NCI-H146 (cell line): ENCODE measurements around the gene MKS1.

ENCODE experiments used
- DNase-seq: peaks from one replicate; lab custom pipeline; 2025; lab: John Stamatoyannopoulos, UW

MKS1 gene

GRCh38 chr17:58244963-58245362, 25.9 kb upstream of the MKS1 start:
- no peak for DNase-seq

GRCh38 chr17:58242171-58242784, 23.2 kb upstream of the MKS1 start:
- DNase-seq: no peak

- no peak for DNase-seq
Observed at GRCh38 chr17:58239987-58240386, 20.9 kb upstream of the MKS1 start.

DNA sequence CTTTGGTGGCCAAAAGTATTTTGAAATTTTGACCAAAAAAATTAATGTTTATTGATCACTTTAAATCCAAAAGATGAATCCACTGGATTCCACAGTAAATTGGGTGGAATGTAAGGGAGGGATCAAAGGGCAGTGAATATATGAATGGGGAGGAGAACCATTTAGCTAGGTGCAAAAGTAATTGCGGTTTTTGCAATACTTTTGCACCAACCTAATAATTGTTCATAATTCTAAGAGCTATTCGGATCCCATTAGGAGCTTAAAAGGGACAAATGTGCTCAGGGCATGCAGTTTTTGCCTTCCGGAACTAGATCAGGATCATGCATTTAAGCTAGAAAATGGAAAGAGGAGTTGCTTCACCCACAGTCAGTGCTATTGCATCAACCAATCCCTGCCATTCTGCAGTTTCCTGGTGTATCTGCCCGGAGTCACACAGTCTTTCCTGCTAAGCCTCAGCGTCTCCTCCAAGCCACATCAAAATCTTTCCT, 19.1 kb upstream of the MKS1 start, which contains the start of gene LPO:
TSS of gene LPO (plus strand) at position 438 of the 488 bp plus-strand sequence. CDS start 4,396 bp downstream, outside the sequence.
- DNase-seq: no peak

GRCh38 chr17:58236394-58236793, 17.3 kb upstream of the MKS1 start:
- DNase-seq: no peak

DNA sequence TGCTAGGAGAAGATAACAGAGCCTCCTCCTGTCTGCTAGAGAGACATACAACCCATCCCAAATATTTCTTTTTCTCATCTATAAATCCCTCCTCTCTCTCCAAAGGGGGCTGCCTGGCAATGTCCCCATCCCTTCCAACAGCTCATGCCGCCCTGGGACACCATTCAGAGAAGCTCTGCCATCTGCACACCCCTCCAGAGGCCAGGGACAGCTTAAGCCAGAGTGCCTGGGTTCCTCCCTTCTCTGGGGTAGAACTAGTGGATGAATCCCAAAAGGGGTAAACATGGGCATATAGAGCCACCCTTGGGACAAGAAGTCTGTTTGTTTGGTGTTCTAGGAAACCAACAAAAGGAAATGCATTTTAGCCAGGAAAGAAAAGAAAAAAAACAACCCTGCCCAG, 16.8 kb upstream of the MKS1 start:
- DNase-seq: no peak

GRCh38 chr17:58234512-58234911, 15.5 kb upstream of the MKS1 start:
- no peak for DNase-seq

GRCh38 chr17:58233543-58233942, 14.5 kb upstream of the MKS1 start:
- no peak for DNase-seq

GRCh38 chr17:58232707-58233156, 13.7 kb upstream of the MKS1 start:
- DNase-seq: peak; percentile 5

DNA sequence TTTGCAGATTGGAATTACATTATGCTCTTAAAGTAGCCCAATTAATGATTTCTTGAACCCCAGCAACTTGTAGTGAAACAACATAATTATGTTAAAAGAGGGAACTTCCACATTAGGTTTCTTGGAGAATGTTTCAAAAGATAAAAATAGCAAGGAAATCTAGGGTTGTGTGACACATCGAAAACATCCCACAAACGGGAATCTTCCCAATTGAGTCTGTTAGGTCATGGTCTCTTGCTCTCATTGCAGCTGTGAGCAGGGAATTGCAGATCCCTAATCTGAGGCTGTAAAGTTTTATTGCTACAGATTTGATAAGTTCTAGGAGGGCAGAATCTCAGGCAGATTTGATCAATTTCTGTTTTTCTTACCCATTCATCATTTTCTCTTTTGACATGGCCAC, 12.6 kb upstream of the MKS1 start:
- DNase-seq: no peak

GRCh38 chr17:58229881-58230280, 10.8 kb upstream of the MKS1 start:
- no peak for DNase-seq

DNA sequence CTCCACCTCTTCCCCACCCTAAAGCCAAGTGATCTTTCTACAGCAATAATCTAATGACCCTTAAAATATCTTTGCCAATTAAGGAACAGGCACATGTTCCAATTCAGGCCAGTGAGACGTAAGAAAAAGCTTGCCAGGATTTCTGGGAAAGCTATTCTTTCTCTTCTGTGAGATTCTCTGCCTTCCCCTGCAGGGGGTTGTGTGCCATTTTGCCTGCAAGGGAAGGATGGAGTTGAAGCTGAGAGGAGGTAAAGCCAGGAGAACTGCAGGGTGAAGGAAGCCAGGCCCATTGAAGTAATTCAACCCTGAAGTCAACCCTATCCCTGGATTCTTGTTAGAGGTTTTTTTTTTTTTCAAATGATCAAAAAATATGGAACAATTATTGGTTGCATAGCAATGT, 10.3 kb upstream of the MKS1 start:
- DNase-seq: no peak

DNA sequence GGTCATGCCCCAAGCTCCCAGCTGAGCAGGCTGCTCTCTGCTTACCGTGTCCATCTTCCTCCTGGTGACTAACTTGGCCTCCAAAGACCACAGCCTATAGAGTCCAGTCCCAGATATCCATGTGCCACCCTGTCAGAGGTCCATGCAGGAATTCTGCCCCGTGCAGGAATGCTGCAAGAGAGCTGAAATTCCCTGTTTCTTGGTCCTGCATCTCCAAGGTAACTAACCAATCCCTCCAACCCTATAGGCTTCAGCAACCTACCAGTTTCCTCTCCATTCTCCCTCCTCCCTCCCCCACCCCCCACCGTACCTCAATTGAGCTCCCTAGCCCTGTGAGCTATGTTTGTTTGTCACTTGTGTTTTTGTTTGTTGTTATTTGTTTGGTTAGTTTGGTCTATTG, 9.6 kb upstream of the MKS1 start:
- no peak for DNase-seq

GRCh38 chr17:58227733-58228132, 8.7 kb upstream of the MKS1 start:
- DNase-seq: no peak

DNA sequence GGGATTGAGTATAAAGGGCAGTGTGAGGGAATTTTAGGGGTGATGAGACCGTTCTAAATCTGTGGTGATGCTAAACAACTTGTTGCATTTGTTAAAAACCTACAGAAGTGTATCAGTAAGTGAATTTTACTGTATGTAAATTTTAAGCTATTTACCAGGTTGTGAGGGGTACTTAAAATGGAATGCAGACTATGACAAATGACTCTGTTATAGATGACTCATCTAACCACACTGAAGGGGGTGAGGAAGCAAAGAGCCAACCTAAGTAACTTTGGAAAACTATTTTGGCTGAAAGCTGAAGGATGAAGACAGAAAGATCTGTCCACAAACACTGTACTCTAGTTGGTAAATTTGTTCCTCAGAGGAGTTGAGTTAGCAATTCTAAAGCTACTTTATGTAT, 5.3 kb upstream of the MKS1 start:
- DNase-seq: no peak

- no peak for DNase-seq
Observed at GRCh38 chr17:58219789-58220183, 731 bp upstream of the MKS1 start.

DNA sequence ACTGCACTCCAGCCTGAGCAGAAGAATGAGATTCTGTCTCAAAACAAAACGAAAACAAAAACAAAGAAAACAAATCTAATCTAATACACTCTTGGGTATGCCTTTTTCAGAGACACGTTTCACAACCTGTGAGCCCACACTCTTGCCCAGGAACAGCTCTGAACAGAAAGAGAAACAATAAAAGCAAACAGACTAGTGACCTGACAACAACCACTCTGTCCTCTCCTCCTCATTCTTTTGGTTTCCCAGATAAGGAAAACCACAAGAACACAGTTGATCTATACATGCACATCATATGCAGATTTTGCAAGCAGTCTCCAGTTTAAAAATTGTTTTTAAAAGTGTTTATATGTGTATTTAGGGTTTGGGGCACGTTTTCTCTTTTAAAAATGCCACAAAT, 1.3 kb downstream of the MKS1 start:
- no peak for DNase-seq

DNA sequence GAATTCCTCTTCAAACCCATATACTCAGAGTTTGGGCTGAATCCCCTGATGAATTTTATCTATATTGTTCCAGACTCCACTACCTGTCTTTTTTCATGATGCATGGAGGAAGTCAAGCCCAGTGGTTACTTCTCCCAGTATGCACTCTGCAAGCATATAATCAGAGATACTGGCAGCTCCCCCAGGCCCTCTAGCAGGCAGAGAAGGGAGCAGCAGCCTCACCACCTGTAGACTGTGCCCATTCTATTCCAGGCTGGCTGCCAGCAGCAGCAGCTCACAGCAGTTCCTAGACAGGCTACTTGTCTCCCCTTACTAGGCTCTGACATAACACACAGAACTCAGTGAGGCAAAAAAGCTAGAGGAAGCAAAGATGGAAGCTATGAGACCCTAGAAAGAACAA, 3.4 kb downstream of the MKS1 start:
- DNase-seq: no peak

- DNase-seq: no peak
Observed at GRCh38 chr17:58210922-58211321, 8.1 kb downstream of the MKS1 start.

GRCh38 chr17:58208344-58208743, 10.7 kb downstream of the MKS1 start:
- DNase-seq: no peak

GRCh38 chr17:58207451-58207850, 11.6 kb downstream of the MKS1 start:
- DNase-seq: no peak

- DNase-seq: no peak
Observed at GRCh38 chr17:58205936-58206335, 13.1 kb downstream of the MKS1 start.

DNA sequence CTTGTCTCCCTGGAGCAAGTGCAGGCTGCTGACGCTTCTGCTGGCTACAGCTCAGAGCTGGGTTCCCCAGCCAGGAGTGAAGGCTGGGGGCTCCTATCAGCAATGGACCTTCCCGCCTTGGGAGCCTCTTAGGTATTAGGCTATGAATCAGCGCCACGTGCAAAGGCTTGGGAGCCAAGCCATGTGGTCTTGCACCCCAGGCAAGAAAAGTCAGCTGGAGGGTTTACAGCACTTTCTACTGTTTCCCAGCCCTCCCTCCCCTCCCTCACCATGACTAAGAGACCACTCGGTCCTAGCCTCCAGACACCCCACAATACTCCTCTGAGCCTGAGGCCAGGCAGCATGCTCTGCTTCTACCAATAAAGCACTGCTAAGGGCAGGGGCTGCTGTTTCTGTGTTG, 14.3 kb downstream of the MKS1 start:
- no peak for DNase-seq

GRCh38 chr17:58202859-58203258, 16.2 kb downstream of the MKS1 start:
- DNase-seq: no peak
